GM12892 (cell line): Measurements from ENCODE around the gene ARNT2.

Source experiments
- POLR2A ChIP-seq: IDR thresholded peaks from 2 replicates; pipeline ENCODE4 v1.6.1; 2011; ENCODE audit warnings: low read depth, low read length, control low read depth
- POLR2AphosphoS5 ChIP-seq: IDR thresholded peaks from 2 replicates; pipeline ENCODE4 v1.6.1; 2011; ENCODE audit warnings: low read depth, low read length, control low read depth
- TAF1 ChIP-seq: IDR thresholded peaks from 2 replicates; pipeline ENCODE4 v1.6.1; 2011; ENCODE audit warnings: low read depth, mild to moderate bottlenecking, control low read depth, low read length, borderline replicate concordance

GRCh38 chr15:80568876-80569605 is 164.9 kb downstream of the ARNT2 start:
- TF ChIP-seq TAF1 (no peak), POLR2A (no peak), POLR2AphosphoS5 (no peak)
